ENCODE measurements around the gene CHP1. TPM values are rescaled to one million over a fixed set of nuclear protein-coding genes. Genes with fewer than 3 reads are reported as not detected.
"Not testable (repeated sequence)": the region's sequence is repeated elsewhere in the genome, so short reads cannot be mapped to it uniquely, and the experiment has no call there.

CHP1 gene
- polyA plus RNA-seq, 2 of the 4 experiments (the other 2 are of a cell fraction), result 115 to 138 TPM

DNA sequence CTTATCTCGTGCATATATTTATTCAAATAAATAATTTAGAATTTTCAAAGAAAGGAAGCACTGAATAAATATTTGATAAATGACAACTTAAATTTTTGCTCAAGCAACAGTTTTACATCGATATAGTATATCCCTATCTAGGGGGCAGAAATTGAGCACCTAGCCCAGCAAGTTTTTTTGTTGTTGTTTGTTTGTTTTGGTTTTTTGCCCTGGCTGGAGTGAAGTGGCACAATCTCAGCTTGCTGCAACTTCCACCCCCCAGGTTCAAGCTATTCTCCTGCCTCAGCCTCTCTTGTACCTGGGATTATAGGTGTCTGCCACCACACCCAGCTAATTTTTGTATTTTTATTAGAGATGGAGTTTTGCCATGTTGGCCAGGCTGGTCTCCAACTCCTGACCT, 58.9 kb downstream of the CHP1 start:
- CTCF ChIA-PET, result interaction anchor here (0.8 to 2.1 kb wide), 2 partner anchors 11 to 60 kb away, joined by 3 to 7 read pairs; partner anchors contain the start of genes CHP1 and EXD1
- WGBS (ENCODE audit: missing lambda C conversion rate), result 46% methylated on average over 2 of the region's 2 CpGs
- peaks cover 31% of the 10 kb centered on the region; the same call in 2 of the 3 replicates for H3K4me1 ChIP-seq
- no peak for ATAC-seq
- H3K4me3 ChIP-seq, result no peak overlapping the region
- no peaks in the 10 kb centered on the region for H3K9me3 ChIP-seq
- FAIRE-seq, result no peak
- TF ChIP-seq JUNB (IDR thresholded peaks at IDR 0.05) (no peak), BHLHE40 (IDR thresholded peaks at IDR 0.05; ENCODE audit: low read depth, low read length) (no peak), CBX8 (IDR thresholded peaks at IDR 0.05) (no peak), EHF (CRISPR knock-in tag; IDR thresholded peaks at IDR 0.05) (no peak), KDM5A (IDR thresholded peaks at IDR 0.05) (no peak)
- TF ChIP-seq, protein P1, sequence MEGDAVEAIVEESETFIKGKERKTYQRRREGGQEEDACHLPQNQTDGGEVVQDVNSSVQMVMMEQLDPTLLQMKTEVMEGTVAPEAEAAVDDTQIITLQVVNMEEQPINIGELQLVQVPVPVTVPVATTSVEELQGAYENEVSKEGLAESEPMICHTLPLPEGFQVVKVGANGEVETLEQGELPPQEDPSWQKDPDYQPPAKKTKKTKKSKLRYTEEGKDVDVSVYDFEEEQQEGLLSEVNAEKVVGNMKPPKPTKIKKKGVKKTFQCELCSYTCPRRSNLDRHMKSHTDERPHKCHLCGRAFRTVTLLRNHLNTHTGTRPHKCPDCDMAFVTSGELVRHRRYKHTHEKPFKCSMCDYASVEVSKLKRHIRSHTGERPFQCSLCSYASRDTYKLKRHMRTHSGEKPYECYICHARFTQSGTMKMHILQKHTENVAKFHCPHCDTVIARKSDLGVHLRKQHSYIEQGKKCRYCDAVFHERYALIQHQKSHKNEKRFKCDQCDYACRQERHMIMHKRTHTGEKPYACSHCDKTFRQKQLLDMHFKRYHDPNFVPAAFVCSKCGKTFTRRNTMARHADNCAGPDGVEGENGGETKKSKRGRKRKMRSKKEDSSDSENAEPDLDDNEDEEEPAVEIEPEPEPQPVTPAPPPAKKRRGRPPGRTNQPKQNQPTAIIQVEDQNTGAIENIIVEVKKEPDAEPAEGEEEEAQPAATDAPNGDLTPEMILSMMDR (IDR thresholded peaks at IDR 0.05), result no peak
- TF ChIP-seq, protein P2, sequence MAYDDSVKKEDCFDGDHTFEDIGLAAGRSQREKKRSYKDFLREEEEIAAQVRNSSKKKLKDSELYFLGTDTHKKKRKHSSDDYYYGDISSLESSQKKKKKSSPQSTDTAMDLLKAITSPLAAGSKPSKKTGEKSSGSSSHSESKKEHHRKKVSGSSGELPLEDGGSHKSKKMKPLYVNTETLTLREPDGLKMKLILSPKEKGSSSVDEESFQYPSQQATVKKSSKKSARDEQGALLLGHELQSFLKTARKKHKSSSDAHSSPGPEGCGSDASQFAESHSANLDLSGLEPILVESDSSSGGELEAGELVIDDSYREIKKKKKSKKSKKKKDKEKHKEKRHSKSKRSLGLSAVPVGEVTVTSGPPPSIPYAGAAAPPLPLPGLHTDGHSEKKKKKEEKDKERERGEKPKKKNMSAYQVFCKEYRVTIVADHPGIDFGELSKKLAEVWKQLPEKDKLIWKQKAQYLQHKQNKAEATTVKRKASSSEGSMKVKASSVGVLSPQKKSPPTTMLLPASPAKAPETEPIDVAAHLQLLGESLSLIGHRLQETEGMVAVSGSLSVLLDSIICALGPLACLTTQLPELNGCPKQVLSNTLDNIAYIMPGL (CRISPR knock-in tag; IDR thresholded peaks at IDR 0.05; ENCODE audit: borderline replicate concordance), result no peak
- DNase-seq (ENCODE audit: low read depth in 1 of 2, low spot score in 1 of 2), result no peak
- POLR2A ChIA-PET, result no interaction called here
- 0 out of 3 replicates have a peak overlapping the region, but pooled peaks have one; percentile 6 for H3K4me2 ChIP-seq
- no peak overlapping the region for H3K27ac ChIP-seq

DNA sequence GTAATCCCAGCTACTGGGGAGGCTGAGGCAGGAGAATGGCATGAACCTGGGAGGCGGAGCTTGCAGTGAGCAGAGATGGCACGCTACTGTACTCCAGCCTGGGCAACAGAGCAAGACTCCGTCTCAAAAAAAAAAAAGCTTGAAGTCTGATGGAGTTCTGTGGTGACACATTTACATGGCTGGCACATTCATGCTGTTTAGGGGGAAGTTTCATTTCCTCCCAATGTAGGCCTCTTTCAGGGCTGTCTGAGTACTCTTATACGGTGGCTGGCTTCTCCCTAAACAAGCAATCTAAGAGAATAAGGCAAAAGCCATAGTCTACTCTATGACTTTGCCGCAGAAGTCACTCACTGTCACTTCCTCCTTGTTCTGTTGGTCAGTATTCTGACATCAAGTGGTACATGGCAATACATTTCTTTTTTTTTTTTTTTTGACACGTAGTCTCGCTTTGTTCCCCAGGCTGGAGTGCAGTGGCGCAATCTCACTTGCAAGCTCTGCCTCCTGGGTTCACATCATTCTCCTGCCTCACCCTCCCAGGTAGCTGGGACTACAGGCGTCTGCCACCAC, 60.1 kb downstream of the CHP1 start:
- Histone ChIP-seq H3K4me2 (no peak overlapping the region), H3K4me3 (no peak overlapping the region), H3K27ac (no peak overlapping the region; a peak in 1 of 6 replicates), H3K4me1 (peaks cover 22% of the 10 kb centered on the region; the same call in 2 of the 3 replicates), H3K9me3 (no peaks in the 10 kb centered on the region)
- ChIA-PET CTCF (interaction anchor here (0.9 to 2.1 kb wide), 3 partner anchors 22 to 61 kb away, joined by 3 to 7 read pairs (median 3); partner anchors contain the start of genes CHP1 and EXD1), POLR2A (interaction anchor here (0.5 kb wide), 1 partner anchor 182 kb away, joined by 3 read pairs; no protein-coding TSS in a partner anchor)
- ATAC-seq (peak; percentile 35 to 39; a peak in 1 of 6 replicates), DNase-seq (ENCODE audit: low read depth in 1 of 2, low spot score in 1 of 2) (no peak), FAIRE-seq (no peak)
- no peak for TF ChIP-seq MYC (IDR thresholded peaks at IDR 0.05; ENCODE audit: borderline replicate concordance, low read length)
- 93% methylated on average over 9 of the region's 9 CpGs for WGBS (ENCODE audit: missing lambda C conversion rate)

DNA sequence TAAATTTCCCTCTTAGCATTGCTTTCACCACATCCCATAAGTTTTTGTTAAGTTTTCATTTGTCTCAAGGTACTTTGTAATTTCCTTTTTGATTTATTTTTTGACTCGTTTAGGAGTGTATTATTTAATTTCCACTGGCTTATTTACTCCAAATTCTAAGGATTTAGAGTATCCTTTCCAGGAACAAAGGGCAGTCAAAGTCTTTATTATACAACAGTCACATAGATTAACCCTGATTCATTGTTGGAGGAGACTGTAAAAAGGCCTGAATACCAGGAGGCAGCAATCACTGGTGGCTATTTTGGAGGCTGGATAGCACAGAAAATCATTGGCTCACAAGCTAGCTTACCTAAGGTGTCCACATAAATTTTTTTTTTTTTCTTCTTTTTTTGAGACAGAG, 61.5 kb downstream of the CHP1 start:
- TF ChIP-seq TP53 (CRISPR knock-in tag; IDR thresholded peaks at IDR 0.05) (no peak), HDAC2 (IDR thresholded peaks at IDR 0.05) (no peak), NR3C1 (IDR thresholded peaks at IDR 0.05) (no peak), SMC3 (IDR thresholded peaks at IDR 0.05) (no peak), FOXS1 (CRISPR knock-in tag; IDR thresholded peaks at IDR 0.05) (no peak), EHMT2 (IDR thresholded peaks at IDR 0.05; ENCODE audit: low read depth) (no peak), POLR2AphosphoS2 (conservative IDR thresholded peaks at IDR 0.05; ENCODE audit: low read length) (no peak), PHF8 (IDR thresholded peaks at IDR 0.05; ENCODE audit: borderline replicate concordance, low read depth) (no peak)
- TF ChIP-seq, protein P3, sequence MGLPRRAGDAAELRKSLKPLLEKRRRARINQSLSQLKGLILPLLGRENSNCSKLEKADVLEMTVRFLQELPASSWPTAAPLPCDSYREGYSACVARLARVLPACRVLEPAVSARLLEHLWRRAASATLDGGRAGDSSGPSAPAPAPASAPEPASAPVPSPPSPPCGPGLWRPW (IDR thresholded peaks at IDR 0.05), result no peak
- TF ChIP-seq, protein P4, sequence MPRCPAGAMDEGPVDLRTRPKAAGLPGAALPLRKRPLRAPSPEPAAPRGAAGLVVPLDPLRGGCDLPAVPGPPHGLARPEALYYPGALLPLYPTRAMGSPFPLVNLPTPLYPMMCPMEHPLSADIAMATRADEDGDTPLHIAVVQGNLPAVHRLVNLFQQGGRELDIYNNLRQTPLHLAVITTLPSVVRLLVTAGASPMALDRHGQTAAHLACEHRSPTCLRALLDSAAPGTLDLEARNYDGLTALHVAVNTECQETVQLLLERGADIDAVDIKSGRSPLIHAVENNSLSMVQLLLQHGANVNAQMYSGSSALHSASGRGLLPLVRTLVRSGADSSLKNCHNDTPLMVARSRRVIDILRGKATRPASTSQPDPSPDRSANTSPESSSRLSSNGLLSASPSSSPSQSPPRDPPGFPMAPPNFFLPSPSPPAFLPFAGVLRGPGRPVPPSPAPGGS (IDR thresholded peaks at IDR 0.05), result no peak
- H3K4me1 ChIP-seq, result peaks cover 16% of the 10 kb centered on the region; the same call in 2 of the 3 replicates
- H3K4me2 ChIP-seq, result no peak overlapping the region
- ChIA-PET POLR2A (interaction anchor here (0.6 kb wide), 1 partner anchor 94 kb away, joined by 3 read pairs; no protein-coding TSS in a partner anchor), CTCF (no interaction called here)
- no peaks in the 10 kb centered on the region for H3K9me3 ChIP-seq
- no peak overlapping the region for H3K4me3 ChIP-seq
- no peak for ATAC-seq
- DNase-seq (ENCODE audit: low read depth in 1 of 2, low spot score in 1 of 2), result no peak
- 70% methylated on average over 1 of the region's 1 CpG for WGBS (ENCODE audit: missing lambda C conversion rate)
- H3K27ac ChIP-seq, result no peak overlapping the region
- FAIRE-seq, result no peak

DNA sequence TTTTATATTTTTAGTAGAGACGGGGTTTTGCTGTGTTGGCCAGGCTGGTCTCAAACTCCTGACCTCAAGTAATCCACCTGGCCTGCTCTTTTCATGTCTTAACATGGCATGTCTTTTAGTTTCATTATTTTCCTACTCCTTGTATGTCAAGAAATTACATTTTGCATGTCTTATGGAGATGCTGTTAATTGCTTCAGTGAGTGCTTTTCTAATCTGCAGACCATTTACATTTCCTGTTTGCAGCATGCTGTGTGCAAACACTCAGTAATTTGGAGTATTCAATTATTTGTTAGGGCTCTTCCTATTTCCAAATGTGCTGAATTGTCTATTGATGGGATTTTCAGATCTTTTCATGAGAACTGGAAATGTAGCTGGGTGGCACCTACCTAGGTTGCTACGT, 70.1 kb downstream of the CHP1 start:
- DNase-seq (ENCODE audit: low read depth in 1 of 2, low spot score in 1 of 2); H3K27ac ChIP-seq; ATAC-seq; H3K4me2 ChIP-seq; H3K9me3 ChIP-seq; CTCF ChIA-PET; FAIRE-seq; H3K4me3 ChIP-seq; POLR2A ChIA-PET; H3K4me1 ChIP-seq: not testable (repeated sequence)
- WGBS (ENCODE audit: missing lambda C conversion rate), result 97% methylated on average over 2 of the region's 2 CpGs
